ENCODE data around the gene GAN.

- no peak for TF ChIP-seq POLR2A (IDR thresholded peaks at IDR 0.05)
- TF ChIP-seq CTCF (IDR thresholded peaks at IDR 0.05) = no peak
Observed at GRCh38 chr16:81427219-81427618, 112.5 kb downstream of the GAN start.
